Endothelial cell of umbilical vein (primary cell): ENCODE data around the gene DCHS2. TPM values are rescaled to one million over a fixed set of nuclear protein-coding genes. Genes with fewer than 3 reads are reported as not detected.

Experiments used
- BruUV-seq: library from RNA; stranded (reverse); fragments of 400-500 nt; replicated peaks from 2 replicates; lab custom pipeline; 2021; lab: Mats Ljungman, UMichigan
- CTCF ChIA-PET: fragments of 300-600, 350-600 bp; sonication (Branson Sonifier 250); formaldehyde crosslinking; loops from one replicate; lab custom pipeline; 2021; ENCODE audit warnings: antibody characterized with exemption, inconsistent platforms; lab: Charles Lee
- POLR2A ChIA-PET: fragments of 300-600, 350-600 bp; sonication (Branson Sonifier 250); formaldehyde crosslinking; loops from one replicate; lab custom pipeline; 2021; ENCODE audit warnings: antibody characterized with exemption, inconsistent platforms; lab: Charles Lee
- DNase-seq: peaks from one replicate; pipeline ENCODE4 v3.0.0-alpha.2; 2011; ENCODE audit warnings: low read depth, low spot score
- FAIRE-seq: peaks from 2 replicates; lab custom pipeline; 2011; peaks lifted over from hg19 to GRCh38; lab: Jason Lieb, UNC
- H2AFZ ChIP-seq: 2 replicates; pipeline ENCODE4 v1.6.0; 2012; ENCODE audit warnings: low read depth, low read length, control low read depth, inconsistent platforms
- H3K27ac ChIP-seq: 2 replicates; pipeline ENCODE4 v1.5.1; 2011; ENCODE audit warnings: low read depth, mild to moderate bottlenecking, control low read depth, low read length, moderate library complexity; ENCODE audit not compliant: insufficient read depth
- H3K27me3 ChIP-seq, 2 experiments: 2 replicates each; pipeline versions ENCODE4 v1.6.0 to v1.6.1; 2011; ENCODE audit warnings: low read length in 2 of 2, mixed read lengths in 1 of 2; ENCODE audit not compliant: control insufficient read depth in 2 of 2, insufficient read depth in 2 of 2
- H3K36me3 ChIP-seq, 2 experiments: 2 replicates in 1 of 2; 3 replicates in 1 of 2; pipeline ENCODE4 v1.5.1; 2011; ENCODE audit warnings: low read length in 2 of 2, mild to moderate bottlenecking in 1 of 2, moderate library complexity in 1 of 2; ENCODE audit not compliant: control insufficient read depth in 2 of 2, insufficient read depth in 2 of 2; ENCODE audit errors: extremely low read depth in 1 of 2
- H3K4me1 ChIP-seq: 3 replicates; pipeline ENCODE4 v1.5.1; 2011; ENCODE audit warnings: mild to moderate bottlenecking, low read length; ENCODE audit not compliant: control insufficient read depth, insufficient read depth; ENCODE audit errors: extremely low read depth
- H3K4me2 ChIP-seq: 2 replicates; pipeline ENCODE4 v1.6.1; 2011; ENCODE audit warnings: low read length, control low read depth, mixed read lengths; ENCODE audit not compliant: insufficient read depth
- H3K4me3 ChIP-seq, 3 experiments: fragments of 200-600 bp in 1 of 3; sonication (generic), shearing (Covaris generic) in 1 of 3; replicated peaks in 1 of 3; 2 replicates each; pipeline ENCODE4 v1.5.1; 2011 to 2016; ENCODE audit warnings: control low read depth in 3 of 3, low read length in 3 of 3, mild to moderate bottlenecking in 2 of 3, inconsistent platforms in 1 of 3, low read depth in 1 of 3, moderate library complexity in 1 of 3; ENCODE audit not compliant: insufficient read depth in 1 of 3
- H3K79me2 ChIP-seq: 2 replicates; pipeline ENCODE4 v1.6.0; 2012; ENCODE audit warnings: low read length, inconsistent platforms; ENCODE audit not compliant: control insufficient read depth, insufficient read depth
- H3K9ac ChIP-seq: replicated peaks from 2 replicates; pipeline ENCODE3; 2011; ENCODE audit warnings: low read length, control low read depth; ENCODE audit not compliant: insufficient read depth; ENCODE audit errors: extremely low read depth
- H3K9me1 ChIP-seq: replicated peaks from 3 replicates; pipeline ENCODE4 v1.6.0; 2011; ENCODE audit warnings: mild to moderate bottlenecking, low read length; ENCODE audit not compliant: control insufficient read depth, insufficient read depth; ENCODE audit errors: extremely low read depth
- H3K9me3 ChIP-seq: replicated peaks from 2 replicates; pipeline ENCODE4 v1.5.1; 2012; ENCODE audit warnings: low read length, inconsistent platforms; ENCODE audit not compliant: control insufficient read depth, insufficient read depth
- H4K20me1 ChIP-seq: replicated peaks from 2 replicates; pipeline ENCODE3; 2011; ENCODE audit warnings: mild to moderate bottlenecking, low read length; ENCODE audit not compliant: control insufficient read depth, insufficient read depth; ENCODE audit errors: extremely low read depth
- CTCF ChIP-seq, 2 donors: IDR thresholded peaks; 1 replicate in 1 of 2; 2 replicates in 1 of 2; pipeline ENCODE4 v1.5.1; 2011; ENCODE audit warnings: low read length in 2 of 2, mild to moderate bottlenecking in 2 of 2, moderate library complexity in 2 of 2, control low read depth in 1 of 2, inconsistent platforms in 1 of 2, low read depth in 1 of 2; ENCODE audit not compliant: insufficient read depth in 1 of 2; ENCODE audit errors: extremely low read depth in 1 of 2
- EZH2 ChIP-seq: IDR thresholded peaks from 2 replicates; pipeline ENCODE4 v1.6.1; 2012; ENCODE audit warnings: borderline replicate concordance, low read depth, mild to moderate bottlenecking, moderate library complexity, low read length, inconsistent platforms; ENCODE audit not compliant: severe bottlenecking
- FOS ChIP-seq: IDR thresholded peaks from 2 replicates; pipeline ENCODE4 v1.6.1; 2011; ENCODE audit warnings: mild to moderate bottlenecking, low read length, moderate library complexity, borderline replicate concordance; ENCODE audit not compliant: insufficient read depth
- GATA2 ChIP-seq: IDR thresholded peaks from 2 replicates; pipeline ENCODE4 v1.7.0; 2011; ENCODE audit warnings: low read depth, mild to moderate bottlenecking, moderate library complexity, mixed read lengths, low read length; ENCODE audit not compliant: insufficient read length, insufficient read depth
- JUN ChIP-seq: IDR thresholded peaks from 2 replicates; pipeline ENCODE4 v1.6.1; 2011; ENCODE audit warnings: borderline replicate concordance, low read depth; ENCODE audit not compliant: insufficient read length, insufficient read depth
- MAX ChIP-seq: IDR thresholded peaks from 2 replicates; pipeline ENCODE4 v1.6.1; 2011; ENCODE audit not compliant: insufficient read depth, insufficient read length
- MYC ChIP-seq: IDR thresholded peaks from one replicate; pipeline ENCODE4 v1.6.1; 2011; ENCODE audit warnings: mild to moderate bottlenecking, low read depth, low read length
- POLR2A ChIP-seq: IDR thresholded peaks from 2 replicates; pipeline ENCODE4 v1.6.1; 2012; ENCODE audit warnings: low read depth, mild to moderate bottlenecking, control low read depth, low read length
- POLR2AphosphoS5 ChIP-seq: IDR thresholded peaks from 2 replicates; pipeline ENCODE4 v1.6.1; 2012; ENCODE audit warnings: low read depth, mild to moderate bottlenecking, control low read depth, low read length, moderate library complexity; ENCODE audit not compliant: insufficient read depth
- dilution Hi-C: fragments of 300-500 bp; cut with MboI; formaldehyde crosslinking; loops from one replicate; pipeline ENCODE4 v1.15.0; 2019; ENCODE audit warnings: low sequenced_read_pairs; ENCODE audit not compliant: extremely low pct_ligation_motif_present
- intact Hi-C: fragments of 100-400 bp; cut with micrococcal nuclease; formaldehyde crosslinking; loops from one replicate; pipeline ENCODE4 v1.10.0; 2022
- polyA plus RNA-seq, 4 experiments: library from polyadenylated mRNA; depleted of rRNA in 3 of 4; stranded (reverse) in 3 of 4; unstranded in 1 of 4; fragments of >200 nt; gene quantifications; 2 replicates each; pipeline versions ENCODE4 v1.2.1 to v1.2.3, GENCODE V29; 2011 to 2012; ENCODE audit warnings: missing spikeins in 1 of 4
- total RNA-seq: library from RNA; stranded (reverse); gene quantifications from 2 replicates; pipeline ENCODE4 v1.2.3, GENCODE V29; 2021

The DCHS2 gene
- total and polyA plus RNA-seq, 2 donors (not counting 3 experiments of a cell fraction or from before 2014, with no cell fraction given), result not detected

GRCh38 chr4:154433543-154433942, 58.1 kb downstream of the DCHS2 start:
- BruUV-seq, result no TSS peak
- no peaks in the 10 kb centered on the region for H3K9me1 ChIP-seq

More at GRCh38 chr4:154433543-154433942, 58.1 kb downstream of the DCHS2 start:
- no peaks in the 10 kb centered on the region for H3K79me2 ChIP-seq
- no peak for TF ChIP-seq EZH2
- no peak for TF ChIP-seq CTCF (IDR thresholded peaks at IDR 0.05; ENCODE audit: extremely low read depth in 1 of 2, insufficient read depth in 1 of 2, low read depth in 1 of 2, low read length in 2 of 2)
- no peak for TF ChIP-seq MAX
- TF ChIP-seq POLR2AphosphoS5, result no peak
- TF ChIP-seq GATA2, result no peak
- TF ChIP-seq JUN, result no peak
- no peak for TF ChIP-seq MYC
- no peak for TF ChIP-seq POLR2A
- TF ChIP-seq FOS, result no peak
- DNase-seq, result no peak
- no peaks in the 10 kb centered on the region for H3K4me1 ChIP-seq
- intact Hi-C loops (no loop called here), dilution Hi-C loops (no loop called here)
- no peak overlapping the region for H3K4me2 ChIP-seq
- no peaks in the 10 kb centered on the region for H4K20me1 ChIP-seq
- no peak overlapping the region for H2AFZ ChIP-seq
- H3K9ac ChIP-seq, result no peak overlapping the region
- CTCF ChIA-PET, result no interaction called here
- no peaks in the 10 kb centered on the region for H3K9me3 ChIP-seq
- no peak overlapping the region for H3K4me3 ChIP-seq
- H3K27ac ChIP-seq, result no peak overlapping the region
- POLR2A ChIA-PET, result no interaction called here
- no peak for FAIRE-seq
- no peaks in the 10 kb centered on the region for H3K27me3 ChIP-seq
- H3K36me3 ChIP-seq, result no peaks in the 10 kb centered on the region
